CD14-positive monocyte (primary cell): Measurements from ENCODE around the gene STX1A. TPM values are rescaled to one million over a fixed set of nuclear protein-coding genes. Genes with fewer than 3 reads are reported as not detected.
A peak's percentile ranks its signal among the peaks of the same experiment; 100 is the strongest.
"Not testable (repeated sequence)": the region's sequence is repeated elsewhere in the genome, so short reads cannot be mapped to it uniquely, and the experiment has no call there.

Source experiments
- DNase-seq, 3 donors: peaks; one replicate each; pipeline ENCODE4 v3.0.0-alpha.2; 2011 to 2022
- H2AFZ ChIP-seq: 2 replicates; pipeline ENCODE4 v1.6.0; 2012; ENCODE audit warnings: mild to moderate bottlenecking, low read depth, low read length, inconsistent platforms; ENCODE audit not compliant: insufficient read depth, poor library complexity, severe bottlenecking
- H3K27ac ChIP-seq, 2 donors: 1 replicate in 1 of 2; 2 replicates in 1 of 2; pipeline ENCODE4 v1.5.1; 2012 to 2013; ENCODE audit warnings: low read length in 2 of 2, control low read depth in 1 of 2, inconsistent platforms in 1 of 2, low read depth in 1 of 2, mild to moderate bottlenecking in 1 of 2
- H3K27me3 ChIP-seq, 2 donors: one replicate each; pipeline versions ENCODE4 v1.6.0 to v1.6.1; 2011 to 2013; ENCODE audit warnings: low read length in 2 of 2; ENCODE audit not compliant: control insufficient read depth in 2 of 2, insufficient read depth in 2 of 2
- H3K36me3 ChIP-seq, 2 donors: replicated peaks in 1 of 2; 1 replicate in 1 of 2; 2 replicates in 1 of 2; pipeline versions ENCODE4 v1.5.1 to v1.6.1; 2012 to 2013; ENCODE audit warnings: low read length in 2 of 2, control low read depth in 1 of 2, inconsistent platforms in 1 of 2, mild to moderate bottlenecking in 1 of 2; ENCODE audit not compliant: insufficient read depth in 2 of 2, control insufficient read depth in 1 of 2
- H3K4me1 ChIP-seq, 2 donors: 1 replicate in 1 of 2; 2 replicates in 1 of 2; pipeline versions ENCODE4 v1.5.1 to v1.6.1; 2012 to 2013; ENCODE audit warnings: low read length in 2 of 2, control low read depth in 1 of 2, inconsistent platforms in 1 of 2, mild to moderate bottlenecking in 1 of 2, moderate library complexity in 1 of 2; ENCODE audit not compliant: insufficient read depth in 2 of 2, control insufficient read depth in 1 of 2
- H3K4me2 ChIP-seq: replicated peaks from 2 replicates; pipeline ENCODE3; 2012; ENCODE audit warnings: low read length, moderate library complexity, mild to moderate bottlenecking; ENCODE audit not compliant: poor library complexity, severe bottlenecking; ENCODE audit errors: extremely low read depth
- H3K4me3 ChIP-seq, 3 experiments: fragments of 200-600 bp in 1 of 3; sonication (generic) in 1 of 3; replicated peaks in 1 of 3; 1 replicate in 2 of 3; 2 replicates in 1 of 3; pipeline ENCODE4 v1.5.1; 2011 to 2013; ENCODE audit warnings: low read length in 3 of 3, mild to moderate bottlenecking in 3 of 3, control low read depth in 2 of 3, low read depth in 2 of 3, inconsistent platforms in 1 of 3, moderate library complexity in 1 of 3
- H3K79me2 ChIP-seq: 2 replicates; pipeline ENCODE4 v1.6.0; 2012; ENCODE audit warnings: mild to moderate bottlenecking, control low read depth, inconsistent platforms, low read length, moderate library complexity; ENCODE audit not compliant: insufficient read depth
- H3K9ac ChIP-seq: 2 replicates; pipeline ENCODE4 v1.6.0; 2017; ENCODE audit warnings: low read length, mild to moderate bottlenecking; ENCODE audit not compliant: insufficient read depth, poor library complexity, severe bottlenecking
- H3K9me3 ChIP-seq, 2 donors: replicated peaks in 1 of 2; 1 replicate in 1 of 2; 2 replicates in 1 of 2; pipeline versions ENCODE4 v1.5.1 to v1.6.1; 2012 to 2013; ENCODE audit warnings: low read length in 2 of 2, control low read depth in 1 of 2; ENCODE audit not compliant: control insufficient read depth in 1 of 2, insufficient read depth in 1 of 2
- H4K20me1 ChIP-seq: 2 replicates; pipeline ENCODE4 v1.6.0; 2012; ENCODE audit warnings: mild to moderate bottlenecking, low read length, control low read depth, moderate library complexity; ENCODE audit not compliant: insufficient read depth
- H3K27ac Mint-ChIP-seq, 7 donors: one replicate each; pipeline ENCODE4 v1.8.0; 2020; ENCODE audit warnings: mild to moderate bottlenecking in 7 of 7, mixed read lengths in 7 of 7, moderate library complexity in 6 of 7, inconsistent platforms in 2 of 7
- H3K27me3 Mint-ChIP-seq, 3 donors: one replicate each; pipeline ENCODE4 v1.8.0; 2021 to 2022; ENCODE audit warnings: low read depth in 3 of 3, mild to moderate bottlenecking in 3 of 3, mixed read lengths in 3 of 3, moderate library complexity in 3 of 3, inconsistent platforms in 1 of 3
- H3K36me3 Mint-ChIP-seq, 2 donors: one replicate each; pipeline ENCODE4 v1.8.0; 2020; ENCODE audit warnings: mixed read lengths in 2 of 2, inconsistent platforms in 1 of 2, mild to moderate bottlenecking in 1 of 2
- H3K4me1 Mint-ChIP-seq: one replicate; pipeline ENCODE4 v1.8.0; 2020; ENCODE audit warnings: mild to moderate bottlenecking, mixed read lengths
- H3K4me3 Mint-ChIP-seq, 2 donors: one replicate each; pipeline ENCODE4 v1.8.0; 2020; ENCODE audit warnings: mild to moderate bottlenecking in 2 of 2, mixed read lengths in 2 of 2, moderate library complexity in 1 of 2
- H3K9me3 Mint-ChIP-seq, 7 donors: one replicate each; pipeline ENCODE4 v1.8.0; 2020 to 2022; ENCODE audit warnings: mixed read lengths in 7 of 7, mild to moderate bottlenecking in 6 of 7, moderate library complexity in 6 of 7, inconsistent platforms in 2 of 7
- WGBS: methylation state at CpG from one replicate; pipeline ENCODE4 v1.1.5; 2013; ENCODE audit warnings: missing lambda C conversion rate; ENCODE audit not compliant: insufficient coverage; 5-methylcytosine and 5-hydroxymethylcytosine counted together
- intact Hi-C, 2 donors: fragments of 100-400 bp; cut with micrococcal nuclease; formaldehyde crosslinking; loops; one replicate each; pipeline versions ENCODE4 v1.15.0 to v1.15.1; 2023
- polyA plus RNA-seq, 3 donors: library from polyadenylated mRNA; depleted of rRNA in 1 of 3; unstranded in 2 of 3; stranded (reverse) in 1 of 3; fragments of 300-500 nt in 2 of 3; fragments of >200 nt in 1 of 3; fragmentation: Illumina TruSeq in 2 of 3; gene quantifications; 1 replicate in 2 of 3; 2 replicates in 1 of 3; pipeline ENCODE4 v1.2.3, GENCODE V29; 2012 to 2021
- TF ChIP-seq, protein P1 (sequence below): fragments of 200-600 bp; IDR thresholded peaks from one replicate; pipeline ENCODE4 v1.8.0; 2022; ENCODE audit warnings: antibody characterized with exemption, mild to moderate bottlenecking

STX1A gene
- polyA plus RNA-seq, 3 donors, result 0.27 to 2.7 (median 0.37) TPM

DNA sequence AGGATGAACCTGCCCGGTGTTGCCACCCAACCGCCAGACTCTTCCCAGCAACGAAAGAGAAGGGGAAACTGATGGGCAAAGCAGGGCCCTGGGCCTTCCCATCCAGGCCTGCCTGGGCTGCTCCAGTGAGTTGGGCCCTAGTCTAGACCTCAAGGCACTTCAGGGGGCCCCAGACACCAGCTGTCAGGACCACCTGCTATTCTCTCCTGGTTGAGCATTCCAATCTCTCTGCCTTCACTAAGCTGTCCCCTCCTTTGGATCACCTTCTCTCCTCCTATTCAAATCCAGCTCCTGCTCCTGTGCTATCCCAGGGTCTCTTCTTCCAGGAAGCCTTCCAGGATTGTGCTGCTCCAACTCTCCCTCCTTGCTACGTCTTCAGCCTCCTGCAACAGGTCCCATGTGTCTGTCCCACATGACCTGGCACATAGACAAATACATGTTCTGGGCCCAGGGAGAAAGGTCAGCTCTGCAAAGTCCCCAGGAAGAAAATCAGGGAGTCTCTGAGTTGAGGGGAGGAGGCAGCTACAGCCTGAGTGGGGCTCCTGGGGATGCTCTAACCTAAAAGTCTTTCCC lies 3.1 kb downstream of the STX1A start:
- Mint-ChIP-seq H3K9me3 (peaks cover 0 to 30% (median 14%) of the 10 kb centered on the region in 7 donors), H3K4me3 (peak overlapping the region; percentile 56 to 79), H3K4me1 (peaks cover 43% of the 10 kb centered on the region), H3K27me3 (peaks cover 88 to 97% (median 92%) of the 10 kb centered on the region in 3 donors), H3K27ac (peak overlapping the region in 5 of 7 donors; percentile 23 to 89 (median 60)), H3K36me3 (peaks cover 6 to 21% of the 10 kb centered on the region in 2 donors)
- intact Hi-C loops, result no loop called here
- TF ChIP-seq, protein P1, sequence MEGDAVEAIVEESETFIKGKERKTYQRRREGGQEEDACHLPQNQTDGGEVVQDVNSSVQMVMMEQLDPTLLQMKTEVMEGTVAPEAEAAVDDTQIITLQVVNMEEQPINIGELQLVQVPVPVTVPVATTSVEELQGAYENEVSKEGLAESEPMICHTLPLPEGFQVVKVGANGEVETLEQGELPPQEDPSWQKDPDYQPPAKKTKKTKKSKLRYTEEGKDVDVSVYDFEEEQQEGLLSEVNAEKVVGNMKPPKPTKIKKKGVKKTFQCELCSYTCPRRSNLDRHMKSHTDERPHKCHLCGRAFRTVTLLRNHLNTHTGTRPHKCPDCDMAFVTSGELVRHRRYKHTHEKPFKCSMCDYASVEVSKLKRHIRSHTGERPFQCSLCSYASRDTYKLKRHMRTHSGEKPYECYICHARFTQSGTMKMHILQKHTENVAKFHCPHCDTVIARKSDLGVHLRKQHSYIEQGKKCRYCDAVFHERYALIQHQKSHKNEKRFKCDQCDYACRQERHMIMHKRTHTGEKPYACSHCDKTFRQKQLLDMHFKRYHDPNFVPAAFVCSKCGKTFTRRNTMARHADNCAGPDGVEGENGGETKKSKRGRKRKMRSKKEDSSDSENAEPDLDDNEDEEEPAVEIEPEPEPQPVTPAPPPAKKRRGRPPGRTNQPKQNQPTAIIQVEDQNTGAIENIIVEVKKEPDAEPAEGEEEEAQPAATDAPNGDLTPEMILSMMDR, result no peak
- peaks cover 0 to 13% of the 10 kb centered on the region in 2 donors for H3K9me3 ChIP-seq
- H3K79me2 ChIP-seq, result no peaks in the 10 kb centered on the region
- H3K27me3 ChIP-seq, result peaks cover 40 to 93% of the 10 kb centered on the region in 2 donors
- no peak overlapping the region for H3K4me2 ChIP-seq
- H2AFZ ChIP-seq, result no peak overlapping the region
- no peaks in the 10 kb centered on the region for H3K36me3 ChIP-seq
- no peaks in the 10 kb centered on the region for H4K20me1 ChIP-seq
- no peak overlapping the region for H3K4me3 ChIP-seq
- DNase-seq, result no peak
- no peak overlapping the region for H3K27ac ChIP-seq
- peaks cover 35 to 47% of the 10 kb centered on the region in 2 donors for H3K4me1 ChIP-seq
- 86% methylated on average over 3 of the region's 4 CpGs for WGBS
- no peak overlapping the region for H3K9ac ChIP-seq

DNA sequence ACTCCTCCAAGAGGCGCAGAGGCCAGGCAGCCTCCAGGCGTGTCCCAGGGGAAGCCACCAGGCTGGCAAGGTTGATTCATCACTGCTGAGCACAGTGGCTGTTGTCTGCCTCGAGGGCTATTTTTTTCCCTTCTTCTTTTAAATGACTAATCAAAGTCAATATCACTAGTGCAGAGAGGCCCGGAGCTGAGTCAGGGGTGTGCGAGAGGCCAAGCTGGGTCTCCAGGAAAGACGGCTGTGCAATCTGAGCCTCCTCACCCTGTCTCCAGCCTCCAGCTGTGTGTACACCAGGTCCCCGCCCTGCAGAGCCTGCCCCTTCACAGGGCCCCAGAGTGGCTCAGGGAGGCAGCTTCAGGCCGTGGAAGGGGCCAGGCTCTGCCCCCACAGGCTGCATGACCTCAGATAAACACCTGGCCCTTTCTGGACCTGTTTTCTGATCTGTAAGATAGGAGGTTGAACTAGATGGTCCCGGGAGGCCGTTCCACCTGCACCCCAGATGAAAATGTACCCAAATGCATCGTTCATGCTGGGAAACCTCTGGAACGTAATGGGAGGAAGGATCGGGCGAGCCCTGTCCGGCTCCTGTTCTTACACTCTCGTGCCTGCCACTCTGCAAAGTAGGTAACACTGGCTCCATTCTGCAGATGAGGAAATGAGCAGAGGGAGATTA lies 3.7 kb downstream of the STX1A start:
- H3K27ac Mint-ChIP-seq, result peak overlapping the region in 3 of 7 donors; percentile 73 to 85 (median 74)
- Histone ChIP-seq H3K9me3 (peaks cover 0 to 13% of the 10 kb centered on the region in 2 donors), H4K20me1 (no peaks in the 10 kb centered on the region), H3K4me3 (no peak overlapping the region), H2AFZ (no peak overlapping the region), H3K27me3 (peaks cover 40 to 93% of the 10 kb centered on the region in 2 donors), H3K4me1 (peaks cover 35 to 47% of the 10 kb centered on the region in 2 donors), H3K4me2 (no peak overlapping the region), H3K79me2 (no peaks in the 10 kb centered on the region), H3K27ac (no peak overlapping the region), H3K9ac (no peak overlapping the region), H3K36me3 (no peaks in the 10 kb centered on the region)
- peaks cover 43% of the 10 kb centered on the region for H3K4me1 Mint-ChIP-seq
- WGBS, result 39% methylated on average over 15 of the region's 16 CpGs
- H3K36me3 Mint-ChIP-seq, result peaks cover 6 to 21% of the 10 kb centered on the region in 2 donors
- TF ChIP-seq, protein P1, result no peak
- H3K4me3 Mint-ChIP-seq, result peak overlapping the region; percentile 56 to 79
- intact Hi-C loops, result no loop called here
- peaks cover 0 to 30% (median 14%) of the 10 kb centered on the region in 7 donors for H3K9me3 Mint-ChIP-seq
- peaks cover 89 to 97% (median 92%) of the 10 kb centered on the region in 3 donors for H3K27me3 Mint-ChIP-seq
- DNase-seq, result peak; percentile 69 to 82 (median 80)

DNA sequence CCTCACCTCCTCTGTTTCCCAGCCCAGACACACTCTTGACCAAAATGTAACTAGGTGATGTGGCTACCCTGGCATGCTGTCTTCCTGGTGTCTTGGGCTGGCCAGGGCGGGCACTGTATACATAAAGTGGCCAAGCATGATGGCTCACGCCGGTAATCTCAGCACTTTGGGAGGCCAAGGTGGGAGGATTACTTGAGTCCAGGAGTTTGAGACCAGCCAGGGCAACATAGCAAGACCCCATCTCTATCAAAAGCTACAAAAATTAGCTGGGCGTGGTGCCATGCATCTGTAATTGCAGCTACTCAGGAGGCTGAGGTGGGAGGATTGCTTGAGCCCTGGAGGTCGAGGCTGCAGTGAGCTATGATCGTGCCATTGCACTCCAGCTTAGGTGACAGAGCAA lies 6.2 kb downstream of the STX1A start:
- 87% methylated on average over 6 of the region's 6 CpGs for WGBS
- Histone ChIP-seq H3K4me1 (peaks cover 25 to 30% of the 10 kb centered on the region in 2 donors), H3K9me3 (peaks cover 0 to 13% of the 10 kb centered on the region in 2 donors), H3K27me3 (peaks cover 29 to 93% of the 10 kb centered on the region in 2 donors)
- H3K4me3 ChIP-seq, H3K4me2 ChIP-seq, H3K79me2 ChIP-seq, H4K20me1 ChIP-seq, H3K36me3 ChIP-seq, H3K9ac ChIP-seq, H3K27ac ChIP-seq, intact Hi-C loops, DNase-seq, H2AFZ ChIP-seq: not testable (repeated sequence)
- peak overlapping the region in 1 of 7 donors; percentile 79 for H3K27ac Mint-ChIP-seq
- peak overlapping the region in 1 of 2 donors; percentile 75 for H3K4me3 Mint-ChIP-seq
- peaks cover 2 to 16% of the 10 kb centered on the region in 2 donors for H3K36me3 Mint-ChIP-seq
- peaks cover 0 to 22% (median 3%) of the 10 kb centered on the region in 7 donors for H3K9me3 Mint-ChIP-seq
- H3K4me1 Mint-ChIP-seq, result peaks cover 32% of the 10 kb centered on the region
- peaks cover 86 to 95% (median 93%) of the 10 kb centered on the region in 3 donors for H3K27me3 Mint-ChIP-seq
